ENCODE measurements around the gene FAM186B. TPM values are rescaled to one million over a fixed set of nuclear protein-coding genes. Genes with fewer than 3 reads are reported as not detected.

The FAM186B gene
- total and polyA plus RNA-seq, 9 donors = 0.11 to 1.5 (median 0.73) TPM

DNA sequence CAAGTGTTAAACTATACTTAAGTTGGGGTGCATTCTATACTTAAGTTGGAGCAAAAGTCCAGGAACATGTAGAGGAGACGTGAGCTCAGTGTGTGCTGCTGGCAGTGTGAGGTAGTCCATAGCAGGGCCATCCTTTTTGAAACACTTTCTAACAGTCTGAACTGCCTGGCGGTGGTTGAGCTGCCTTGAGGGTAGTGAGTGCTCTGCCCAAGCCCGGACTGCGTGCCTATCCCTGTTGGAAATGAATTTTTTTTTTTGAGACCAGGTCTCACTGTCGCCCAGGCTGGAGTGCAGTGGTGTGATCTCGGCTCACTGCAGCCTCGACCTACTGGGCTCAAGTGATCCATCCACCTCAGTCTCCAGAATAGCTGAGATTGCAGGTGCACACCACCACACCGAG, 52.5 kb downstream of the FAM186B start:
- Histone ChIP-seq H3K4me3 (no peak overlapping the region), H3K9me3 (no peaks in the 10 kb centered on the region), H3K27me3 (no peaks in the 10 kb centered on the region), H3K4me1 (ENCODE audit: insufficient read depth) (peaks cover 9% of the 10 kb centered on the region), H3K36me3 (no peaks in the 10 kb centered on the region), H3K27ac (no peak overlapping the region)
- no peak for DNase-seq
- 84 to 87% (median 85%) methylated on average over 8 of the region's 8 CpGs for WGBS, 3 donors
- intact Hi-C loops (cut with DNase I) = no loop called here
- TF ChIP-seq CTCF (IDR thresholded peaks at IDR 0.05) (no peak), POLR2A (IDR thresholded peaks at IDR 0.05) (no peak), EP300 (IDR thresholded peaks at IDR 0.05) (no peak)

GRCh38 chr12:49552425-49552824, 53.0 kb downstream of the FAM186B start:
- peaks cover 9% of the 10 kb centered on the region for H3K4me1 ChIP-seq (ENCODE audit: insufficient read depth)
- H3K27ac ChIP-seq = no peak overlapping the region
- no peak overlapping the region for H3K4me3 ChIP-seq
- DNase-seq = no peak
- no peaks in the 10 kb centered on the region for H3K27me3 ChIP-seq
- intact Hi-C loops (cut with DNase I) = no loop called here
- no peaks in the 10 kb centered on the region for H3K9me3 ChIP-seq
- TF ChIP-seq EP300 (IDR thresholded peaks at IDR 0.05) = no peak
- TF ChIP-seq CTCF (IDR thresholded peaks at IDR 0.05) = no peak
- TF ChIP-seq POLR2A (IDR thresholded peaks at IDR 0.05) = no peak
- no peaks in the 10 kb centered on the region for H3K36me3 ChIP-seq
- WGBS, 3 donors = 33 to 37% (median 35%) methylated on average over 9 of the region's 9 CpGs

GRCh38 chr12:49552014-49552413, 53.4 kb downstream of the FAM186B start:
- H3K4me1 ChIP-seq (ENCODE audit: insufficient read depth) = peaks cover 9% of the 10 kb centered on the region
- WGBS, 3 donors = 61 to 68% (median 64%) methylated on average over 7 of the region's 7 CpGs
- no peaks in the 10 kb centered on the region for H3K27me3 ChIP-seq
- intact Hi-C loops (cut with DNase I) = no loop called here
- no peaks in the 10 kb centered on the region for H3K9me3 ChIP-seq
- H3K27ac ChIP-seq = no peak overlapping the region
- H3K4me3 ChIP-seq = no peak overlapping the region
- peak in 1 of 5 donors; percentile 29 for DNase-seq
- no peaks in the 10 kb centered on the region for H3K36me3 ChIP-seq
- TF ChIP-seq CTCF (IDR thresholded peaks at IDR 0.05) = no peak
- no peak for TF ChIP-seq POLR2A (IDR thresholded peaks at IDR 0.05)
- no peak for TF ChIP-seq EP300 (IDR thresholded peaks at IDR 0.05)

GRCh38 chr12:49550693-49551252, 54.7 kb downstream of the FAM186B start:
- intact Hi-C loops (cut with DNase I) = no loop called here
- H3K36me3 ChIP-seq = no peaks in the 10 kb centered on the region
- 86 to 89% (median 86%) methylated on average over 6 of the region's 6 CpGs for WGBS, 3 donors
- peak in 1 of 5 donors; percentile 7 for DNase-seq
- TF ChIP-seq EP300 (IDR thresholded peaks at IDR 0.05) = no peak
- TF ChIP-seq POLR2A (IDR thresholded peaks at IDR 0.05) = no peak
- no peak for TF ChIP-seq CTCF (IDR thresholded peaks at IDR 0.05)
- H3K27ac ChIP-seq = no peak overlapping the region
- no peaks in the 10 kb centered on the region for H3K27me3 ChIP-seq
- H3K4me1 ChIP-seq (ENCODE audit: insufficient read depth) = peaks cover 9% of the 10 kb centered on the region
- no peak overlapping the region for H3K4me3 ChIP-seq
- no peaks in the 10 kb centered on the region for H3K9me3 ChIP-seq
